ENCODE data around the gene DYNC1I1.

DNA sequence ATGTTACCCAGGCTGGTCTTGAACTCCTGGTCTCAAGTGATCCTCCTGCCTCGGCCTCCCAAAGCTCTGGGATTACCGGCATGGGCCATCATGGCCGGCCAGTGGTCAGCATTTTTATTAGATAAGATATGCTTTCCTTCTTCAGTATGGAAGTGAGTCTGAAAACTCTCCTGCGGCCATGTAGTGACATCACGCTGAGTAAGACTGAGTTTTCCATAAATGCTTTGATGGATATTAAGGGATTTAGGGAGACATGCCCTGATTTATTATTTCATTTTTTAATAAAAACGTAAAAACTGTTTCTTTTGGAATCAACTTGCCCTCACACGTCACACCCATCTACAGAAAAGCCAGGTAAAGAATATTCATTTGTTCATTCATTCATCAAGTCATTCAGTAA is 48.4 kb downstream of the DYNC1I1 start:
- TF ChIP-seq POLR2AphosphoS5 (IDR thresholded peaks at IDR 0.05; ENCODE audit: low read depth) (no peak), EZH2 (IDR thresholded peaks at IDR 0.05; ENCODE audit: low read depth, unreplicated experiment) (no peak), ZNF331 (CRISPR knock-in tag; IDR thresholded peaks at IDR 0.05; ENCODE audit: low read depth) (no peak), EZH2phosphoT487 (IDR thresholded peaks at IDR 0.05; ENCODE audit: unreplicated experiment) (no peak), CREB1 (CRISPR knock-in tag; IDR thresholded peaks at IDR 0.05; ENCODE audit: low read depth) (no peak), JUNB (IDR thresholded peaks at IDR 0.05; ENCODE audit: unreplicated experiment) (no peak), NANOG (IDR thresholded peaks at IDR 0.05; ENCODE audit: borderline replicate concordance) (no peak), ZNF114 (CRISPR knock-in tag; IDR thresholded peaks at IDR 0.05) (no peak), STAT1 (IDR thresholded peaks at IDR 0.05; ENCODE audit: unreplicated experiment) (no peak)
- TF ChIP-seq, protein P1, sequence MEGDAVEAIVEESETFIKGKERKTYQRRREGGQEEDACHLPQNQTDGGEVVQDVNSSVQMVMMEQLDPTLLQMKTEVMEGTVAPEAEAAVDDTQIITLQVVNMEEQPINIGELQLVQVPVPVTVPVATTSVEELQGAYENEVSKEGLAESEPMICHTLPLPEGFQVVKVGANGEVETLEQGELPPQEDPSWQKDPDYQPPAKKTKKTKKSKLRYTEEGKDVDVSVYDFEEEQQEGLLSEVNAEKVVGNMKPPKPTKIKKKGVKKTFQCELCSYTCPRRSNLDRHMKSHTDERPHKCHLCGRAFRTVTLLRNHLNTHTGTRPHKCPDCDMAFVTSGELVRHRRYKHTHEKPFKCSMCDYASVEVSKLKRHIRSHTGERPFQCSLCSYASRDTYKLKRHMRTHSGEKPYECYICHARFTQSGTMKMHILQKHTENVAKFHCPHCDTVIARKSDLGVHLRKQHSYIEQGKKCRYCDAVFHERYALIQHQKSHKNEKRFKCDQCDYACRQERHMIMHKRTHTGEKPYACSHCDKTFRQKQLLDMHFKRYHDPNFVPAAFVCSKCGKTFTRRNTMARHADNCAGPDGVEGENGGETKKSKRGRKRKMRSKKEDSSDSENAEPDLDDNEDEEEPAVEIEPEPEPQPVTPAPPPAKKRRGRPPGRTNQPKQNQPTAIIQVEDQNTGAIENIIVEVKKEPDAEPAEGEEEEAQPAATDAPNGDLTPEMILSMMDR (conservative IDR thresholded peaks at IDR 0.05; ENCODE audit: low read depth in 2 of 2) = no peak
- TF ChIP-seq, protein P2, sequence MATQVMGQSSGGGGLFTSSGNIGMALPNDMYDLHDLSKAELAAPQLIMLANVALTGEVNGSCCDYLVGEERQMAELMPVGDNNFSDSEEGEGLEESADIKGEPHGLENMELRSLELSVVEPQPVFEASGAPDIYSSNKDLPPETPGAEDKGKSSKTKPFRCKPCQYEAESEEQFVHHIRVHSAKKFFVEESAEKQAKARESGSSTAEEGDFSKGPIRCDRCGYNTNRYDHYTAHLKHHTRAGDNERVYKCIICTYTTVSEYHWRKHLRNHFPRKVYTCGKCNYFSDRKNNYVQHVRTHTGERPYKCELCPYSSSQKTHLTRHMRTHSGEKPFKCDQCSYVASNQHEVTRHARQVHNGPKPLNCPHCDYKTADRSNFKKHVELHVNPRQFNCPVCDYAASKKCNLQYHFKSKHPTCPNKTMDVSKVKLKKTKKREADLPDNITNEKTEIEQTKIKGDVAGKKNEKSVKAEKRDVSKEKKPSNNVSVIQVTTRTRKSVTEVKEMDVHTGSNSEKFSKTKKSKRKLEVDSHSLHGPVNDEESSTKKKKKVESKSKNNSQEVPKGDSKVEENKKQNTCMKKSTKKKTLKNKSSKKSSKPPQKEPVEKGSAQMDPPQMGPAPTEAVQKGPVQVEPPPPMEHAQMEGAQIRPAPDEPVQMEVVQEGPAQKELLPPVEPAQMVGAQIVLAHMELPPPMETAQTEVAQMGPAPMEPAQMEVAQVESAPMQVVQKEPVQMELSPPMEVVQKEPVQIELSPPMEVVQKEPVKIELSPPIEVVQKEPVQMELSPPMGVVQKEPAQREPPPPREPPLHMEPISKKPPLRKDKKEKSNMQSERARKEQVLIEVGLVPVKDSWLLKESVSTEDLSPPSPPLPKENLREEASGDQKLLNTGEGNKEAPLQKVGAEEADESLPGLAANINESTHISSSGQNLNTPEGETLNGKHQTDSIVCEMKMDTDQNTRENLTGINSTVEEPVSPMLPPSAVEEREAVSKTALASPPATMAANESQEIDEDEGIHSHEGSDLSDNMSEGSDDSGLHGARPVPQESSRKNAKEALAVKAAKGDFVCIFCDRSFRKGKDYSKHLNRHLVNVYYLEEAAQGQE (IDR thresholded peaks at IDR 0.05; ENCODE audit: unreplicated experiment) = no peak

All from GM23338 (cell line).